Stimulated activated CD4-positive, alpha-beta T cell treated with anti-CD3 and anti-CD28 coated beads, Interleukin-1b, Interleukin-23, amount 100 ng/mL, for 1 hour (primary cell): Measurements from ENCODE around the gene TBC1D5.
"Not testable (repeated sequence)": the region's sequence is repeated elsewhere in the genome, so short reads cannot be mapped to it uniquely, and the experiment has no call there.

Source experiments
- DNase-seq, 2 donors: peaks; one replicate each; pipeline ENCODE4 v3.0.0-alpha.2; 2020; ENCODE audit warnings: low read depth in 2 of 2

The TBC1D5 gene

GRCh38 chr3:17356585-17356984, 385.8 kb downstream of the TBC1D5 start:
- DNase-seq: no peak

GRCh38 chr3:17355591-17355990, 386.8 kb downstream of the TBC1D5 start:
- no peak for DNase-seq

GRCh38 chr3:17354341-17354740, 388.1 kb downstream of the TBC1D5 start:
- no peak for DNase-seq

GRCh38 chr3:17352620-17353019, 389.8 kb downstream of the TBC1D5 start:
- no peak for DNase-seq

- not testable (repeated sequence) for DNase-seq
Observed at GRCh38 chr3:17351193-17351592, 391.2 kb downstream of the TBC1D5 start.

DNA sequence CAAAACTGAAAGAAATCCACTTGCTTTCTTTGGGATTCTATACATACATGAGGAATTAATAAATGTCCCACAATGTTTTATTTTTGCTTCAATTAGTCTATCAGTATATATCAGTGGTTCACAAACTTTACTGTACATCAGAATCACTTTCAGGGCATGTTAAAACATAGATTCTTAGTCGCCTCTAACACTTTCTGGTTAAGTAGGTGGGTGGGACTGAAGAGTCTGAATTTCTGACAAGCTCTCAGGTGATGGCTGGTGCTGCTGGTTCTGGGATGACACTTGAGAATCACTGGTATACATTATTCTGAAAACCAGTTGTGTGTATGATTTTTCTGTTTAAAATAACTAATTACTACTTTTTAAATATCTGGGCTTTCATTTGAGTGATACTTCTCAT, 393.3 kb downstream of the TBC1D5 start:
- no peak for DNase-seq

DNA sequence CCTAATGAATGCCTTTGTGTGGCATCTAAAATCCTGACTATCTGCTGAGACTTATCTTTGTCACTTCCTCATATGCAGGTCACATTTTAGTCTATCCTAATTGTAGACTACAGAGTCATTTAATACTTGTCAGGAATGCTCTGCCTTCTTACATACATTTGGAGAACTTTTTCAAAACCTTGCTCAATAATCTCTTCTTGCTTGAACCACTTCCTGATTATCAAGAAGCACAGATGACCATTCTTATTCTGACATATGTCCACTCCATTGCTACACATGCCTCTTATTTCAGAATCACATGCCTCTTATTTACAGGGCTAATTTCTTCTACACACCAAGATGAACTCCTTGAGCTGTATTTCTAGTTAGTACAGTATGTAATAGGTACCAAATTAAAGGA, 400.3 kb downstream of the TBC1D5 start:
- DNase-seq: no peak

GRCh38 chr3:17340693-17341092, 401.7 kb downstream of the TBC1D5 start:
- no peak for DNase-seq

DNA sequence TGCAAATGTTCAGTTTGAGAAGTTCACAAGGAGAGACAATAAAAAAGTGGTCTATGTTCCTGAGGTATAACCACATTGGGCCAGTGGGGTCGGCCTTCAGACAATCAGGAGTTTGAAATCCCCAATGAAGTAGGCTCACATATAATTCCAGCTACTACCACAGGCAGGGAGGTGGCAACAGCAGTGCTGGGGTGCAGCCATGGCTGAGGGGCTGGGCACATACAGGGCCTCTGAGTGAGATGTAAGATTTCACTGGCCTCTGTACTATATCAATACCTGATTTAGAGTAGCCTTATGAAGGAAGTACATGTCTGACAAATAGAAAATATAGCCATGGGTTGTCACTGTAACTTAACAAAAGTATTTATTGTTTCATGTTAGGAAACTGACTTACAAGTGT, 402.2 kb downstream of the TBC1D5 start:
- no peak for DNase-seq

GRCh38 chr3:17339132-17339575, 403.3 kb downstream of the TBC1D5 start:
- no peak for DNase-seq

DNA sequence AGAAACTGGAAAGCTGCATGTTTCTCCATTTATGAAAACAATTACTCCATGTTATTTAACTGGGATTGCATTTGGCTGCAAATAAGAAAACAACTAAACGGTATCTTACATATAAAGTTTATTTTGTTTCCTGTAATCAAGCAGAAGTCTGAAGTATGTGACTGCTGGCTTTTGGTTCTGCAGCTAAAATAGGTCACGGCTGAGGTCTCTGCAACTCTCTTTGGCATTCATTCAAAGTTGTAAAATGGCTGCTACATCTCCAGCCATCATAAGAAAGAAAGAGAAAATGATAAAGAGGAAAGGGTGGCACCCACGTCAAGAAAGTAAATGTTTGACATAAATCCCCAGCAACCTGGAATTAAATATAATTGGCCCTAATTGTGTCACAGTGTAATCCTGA, 406.1 kb downstream of the TBC1D5 start:
- DNase-seq: no peak

GRCh38 chr3:17333893-17334292, 408.5 kb downstream of the TBC1D5 start:
- DNase-seq: no peak

DNA sequence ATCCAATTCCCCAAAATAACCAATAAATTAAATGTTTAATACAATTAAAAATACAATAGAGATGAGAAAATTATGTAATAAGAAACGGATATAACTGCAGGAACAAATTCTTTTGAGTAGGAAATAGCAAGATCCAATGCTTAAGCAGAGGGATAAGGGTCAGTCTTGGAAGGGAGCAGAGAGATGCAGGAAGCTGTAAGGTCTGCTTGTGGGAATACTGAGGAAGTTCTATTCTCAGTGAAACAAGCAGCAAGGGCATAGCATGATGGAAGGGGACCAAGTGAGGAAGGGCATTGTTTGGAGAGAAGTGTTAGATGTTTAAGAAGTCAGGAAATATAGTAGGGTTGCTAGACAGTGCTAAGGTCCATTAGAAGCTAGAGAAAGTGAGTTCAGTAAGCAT, 409.0 kb downstream of the TBC1D5 start:
- DNase-seq: no peak

- DNase-seq: no peak
Observed at GRCh38 chr3:17330660-17331059, 411.8 kb downstream of the TBC1D5 start.

GRCh38 chr3:17329927-17330326, 412.5 kb downstream of the TBC1D5 start:
- DNase-seq: no peak

DNA sequence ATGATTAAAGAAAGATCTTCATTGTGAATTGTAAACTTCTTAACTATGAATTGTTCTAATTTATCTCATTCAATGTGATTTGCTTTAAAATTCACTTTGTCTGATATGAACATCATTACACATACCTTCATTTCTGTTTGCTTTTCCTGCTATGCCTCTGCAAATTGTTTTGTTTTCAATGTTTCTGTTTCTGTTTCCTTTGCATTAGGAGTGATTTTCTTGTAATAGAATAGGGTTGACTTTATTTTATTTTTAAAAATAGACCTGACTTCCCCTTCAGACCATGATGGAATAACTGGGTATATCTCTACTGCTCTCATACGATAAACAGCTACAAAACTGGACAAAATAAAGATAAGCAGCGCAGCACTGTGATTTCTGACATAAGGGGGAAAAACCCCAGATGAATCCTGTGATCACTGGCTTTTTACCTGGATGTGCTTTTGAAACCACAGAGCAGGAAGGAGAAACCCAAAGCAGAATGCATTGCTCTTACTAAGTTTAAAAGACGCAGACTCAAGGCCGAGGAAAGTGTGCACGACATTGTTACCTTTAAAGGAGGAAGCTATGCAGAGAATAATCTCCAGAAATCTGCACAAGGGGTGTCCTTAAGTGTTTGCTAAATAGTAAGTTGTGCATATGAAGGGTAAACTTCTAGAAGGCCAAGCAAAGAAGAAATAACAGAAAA, 420.2 kb downstream of the TBC1D5 start:
- DNase-seq: no peak

GRCh38 chr3:17320266-17320665, 422.2 kb downstream of the TBC1D5 start:
- DNase-seq: no peak

GRCh38 chr3:17315897-17316296, 426.5 kb downstream of the TBC1D5 start:
- DNase-seq: no peak

- no peak for DNase-seq
Observed at GRCh38 chr3:17314171-17314570, 428.3 kb downstream of the TBC1D5 start.

DNA sequence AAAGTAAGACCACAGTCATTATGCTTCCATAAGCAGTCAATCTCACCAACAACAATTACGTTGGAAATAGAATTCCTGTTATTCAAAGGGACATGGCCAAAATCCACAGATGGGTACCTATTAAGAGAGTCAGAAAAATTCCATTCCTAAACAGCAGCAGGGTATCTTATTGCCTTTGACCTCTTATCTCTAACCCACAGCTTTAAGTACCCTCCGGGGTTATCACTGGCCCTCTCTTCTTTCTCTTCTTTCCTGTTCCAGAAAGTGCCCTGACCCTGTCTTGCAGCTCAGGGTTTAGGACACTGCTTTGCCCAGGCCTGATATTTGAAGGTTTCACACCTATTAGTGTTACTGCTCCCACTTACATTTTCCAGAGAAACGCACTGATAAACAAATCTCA, 428.7 kb downstream of the TBC1D5 start:
- no peak for DNase-seq

DNA sequence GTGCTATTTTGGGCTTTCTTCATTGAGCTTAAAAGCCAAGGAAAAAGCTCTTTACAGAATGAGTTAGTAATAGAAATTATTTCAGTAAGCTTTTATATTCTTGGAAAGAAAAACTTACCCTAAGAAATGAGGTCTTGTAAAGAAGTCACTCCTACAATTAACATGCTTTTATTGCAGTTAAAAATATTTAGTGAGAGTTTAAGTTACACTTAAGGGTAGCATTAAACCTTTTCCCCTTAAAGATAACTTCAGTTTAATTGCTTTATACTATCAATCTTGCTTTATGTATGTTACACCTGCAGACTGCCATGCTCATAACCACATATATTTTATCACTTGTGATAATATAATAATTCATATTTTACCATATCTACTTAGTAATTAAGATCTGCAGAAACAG, 431.4 kb downstream of the TBC1D5 start:
- DNase-seq: no peak

GRCh38 chr3:17307887-17308286, 434.5 kb downstream of the TBC1D5 start:
- no peak for DNase-seq

DNA sequence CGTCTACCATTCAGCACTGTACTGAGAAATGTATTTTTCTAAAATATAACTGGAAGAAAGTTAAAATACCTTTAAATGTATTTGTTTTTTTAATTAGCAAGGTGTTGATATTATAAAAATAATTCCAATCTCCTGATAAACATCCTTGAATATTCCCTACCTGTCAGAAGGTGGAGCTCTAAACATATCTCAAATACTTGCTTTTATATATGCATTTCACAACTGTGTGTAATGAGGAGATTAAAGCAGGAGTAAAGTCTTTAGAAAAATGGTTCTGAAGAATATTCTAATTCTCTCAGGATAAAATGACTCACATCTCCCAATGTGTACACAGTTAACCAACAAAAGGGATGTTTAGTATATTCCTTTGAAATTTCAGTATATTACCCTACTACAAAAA, 434.9 kb downstream of the TBC1D5 start:
- no peak for DNase-seq

GRCh38 chr3:17304969-17305368, 437.5 kb downstream of the TBC1D5 start:
- no peak for DNase-seq
